WTC11 (cell line): ENCODE data around the gene SMNDC1. TPM values are rescaled to one million over a fixed set of nuclear protein-coding genes. Genes with fewer than 3 reads are reported as not detected.

Experiments used
- ATAC-seq: fragments of 200-7000 bp; cut with Tn5 transposase; 2 replicates; pipeline ENCODE4 v1.10.0; 2021; ENCODE audit warnings: mild to moderate bottlenecking, moderate library complexity
- CTCF ChIA-PET: fragments of 300-600 bp; sonication (Branson Sonifier 250); formaldehyde crosslinking; loops from one replicate; lab custom pipeline; 2021; ENCODE audit warnings: antibody characterized with exemption; lab: Charles Lee
- POLR2A ChIA-PET: fragments of 350-600 bp; sonication (Branson Sonifier 250); formaldehyde crosslinking; loops from one replicate; lab custom pipeline; 2021; ENCODE audit warnings: antibody characterized with exemption; lab: Charles Lee
- DNase-seq: peaks from one replicate; pipeline ENCODE4 v3.0.0; 2021; ENCODE audit warnings: low spot score
- H3K27ac Mint-ChIP-seq: 2 replicates; pipeline ENCODE4 v1.8.0; 2021; ENCODE audit warnings: mixed read lengths
- H3K27me3 Mint-ChIP-seq: 2 replicates; pipeline ENCODE4 v1.8.0; 2021; ENCODE audit warnings: low read depth, mild to moderate bottlenecking, moderate library complexity, mixed read lengths
- H3K36me3 Mint-ChIP-seq: 2 replicates; pipeline ENCODE4 v1.8.0; 2021; ENCODE audit warnings: mixed read lengths
- H3K4me1 Mint-ChIP-seq: 2 replicates; pipeline ENCODE4 v1.8.0; 2022; ENCODE audit warnings: mixed read lengths
- H3K4me3 Mint-ChIP-seq: 2 replicates; pipeline ENCODE4 v1.8.0; 2021; ENCODE audit warnings: mild to moderate bottlenecking, moderate library complexity, mixed read lengths
- H3K9me3 Mint-ChIP-seq: 2 replicates; pipeline ENCODE4 v1.8.0; 2021; ENCODE audit warnings: mixed read lengths
- E2F1 ChIP-seq: sonication (generic); formaldehyde crosslinking; IDR thresholded peaks from 2 replicates; pipeline ENCODE4 v1.8.0; 2022; ENCODE audit warnings: mild to moderate bottlenecking, missing genetic modification reagents
- SOX15 ChIP-seq: fragments of 250-450 bp; sonication (Bioruptor Pico); IDR thresholded peaks from 2 replicates; pipeline ENCODE4 v1.9.0; 2021; ENCODE audit warnings: mild to moderate bottlenecking
- TEAD4 ChIP-seq: sonication (generic); formaldehyde crosslinking; IDR thresholded peaks from 2 replicates; pipeline ENCODE4 v1.8.0; 2022; ENCODE audit warnings: mild to moderate bottlenecking, missing genetic modification reagents
- ZNF532 ChIP-seq: fragments of 250-450 bp; sonication (Bioruptor Pico); IDR thresholded peaks from 2 replicates; pipeline ENCODE4 v1.9.0; 2021; ENCODE audit warnings: mild to moderate bottlenecking, borderline replicate concordance
- total RNA-seq: library from RNA; stranded (reverse); gene quantifications from 3 replicates; pipeline ENCODE4 v1.2.3, GENCODE V29; 2021
- TF ChIP-seq, protein P1 (sequence below): sonication (generic); formaldehyde crosslinking; IDR thresholded peaks from 2 replicates; pipeline ENCODE4 v1.8.0; 2023; ENCODE audit warnings: missing genetic modification reagents
- TF ChIP-seq, protein P2 (sequence below): fragments of 250-450 bp; sonication (Bioruptor Pico); conservative IDR thresholded peaks from 2 replicates; pipeline ENCODE4 v1.9.0; 2021; ENCODE audit warnings: mild to moderate bottlenecking
- TF ChIP-seq, protein P3 (sequence below): sonication (generic); formaldehyde crosslinking; conservative IDR thresholded peaks from 2 replicates; pipeline ENCODE4 v1.8.1; 2023; ENCODE audit warnings: mild to moderate bottlenecking, low read depth, missing genetic modification reagents, moderate library complexity
- TF ChIP-seq, protein P4 (sequence below): fragments of 250-450 bp; sonication (Bioruptor Pico); IDR thresholded peaks from 2 replicates; pipeline ENCODE4 v1.9.0; 2021; ENCODE audit warnings: mild to moderate bottlenecking

The SMNDC1 gene
- total RNA-seq, 1 experiment from 2014 or later: 55.9 TPM

DNA sequence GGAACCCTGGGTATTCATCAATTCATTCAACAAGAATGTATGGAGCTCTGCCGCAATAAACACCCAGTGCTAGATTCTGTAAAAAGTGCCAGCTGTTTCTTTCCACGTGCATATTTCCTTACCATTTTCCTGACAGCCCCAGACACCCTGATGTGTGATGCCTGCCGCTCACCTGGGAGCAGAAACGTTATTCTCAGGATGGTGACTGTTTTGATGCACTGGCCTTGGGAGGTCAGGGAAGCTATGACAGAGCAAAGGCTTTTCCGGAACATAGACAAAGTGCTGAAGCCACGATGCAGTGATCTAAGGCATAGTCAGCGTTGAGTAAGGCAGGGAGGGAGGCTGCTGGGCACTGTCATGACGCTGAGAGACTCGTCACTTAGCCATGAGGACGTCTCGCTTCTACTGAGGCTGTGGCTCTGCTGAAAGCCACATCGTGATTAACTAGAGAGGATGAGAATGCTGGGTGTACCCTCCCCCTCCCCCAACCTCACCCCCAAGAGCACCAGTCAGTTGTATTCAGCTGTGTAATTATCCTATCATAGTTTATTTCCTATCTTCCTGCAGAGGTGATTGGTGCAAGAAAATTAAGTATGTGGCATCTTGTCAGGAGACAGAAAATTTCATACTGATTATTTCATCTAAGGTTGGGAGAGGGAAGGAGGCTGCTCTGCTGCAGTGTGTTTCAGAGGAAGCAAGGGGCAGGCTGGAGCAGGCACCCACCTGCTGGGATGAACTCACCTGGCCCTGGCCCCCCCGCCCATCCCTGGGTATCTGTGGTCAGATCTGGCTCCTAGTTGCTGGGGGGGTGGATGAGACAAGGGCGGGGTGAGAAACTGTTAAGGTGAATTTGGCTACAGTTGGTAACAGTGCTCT, 48.8 kb upstream of the SMNDC1 start:
- peak; percentile 38 for DNase-seq
- POLR2A ChIA-PET: interaction anchor here (0.7 kb wide), 1 partner anchor 145 kb away, joined by 3 read pairs; no protein-coding TSS in a partner anchor
- peak overlapping the region; percentile 38 for H3K4me3 Mint-ChIP-seq

More for the DNA sequence above, 48.8 kb upstream of the SMNDC1 start:
- peak; percentile 75 for ATAC-seq
- peaks cover 44% of the 10 kb centered on the region for H3K4me1 Mint-ChIP-seq
- H3K36me3 Mint-ChIP-seq: no peaks in the 10 kb centered on the region
- CTCF ChIA-PET: interaction anchor here (0.6 to 3.7 kb wide), 64 partner anchors 8 to 327 kb away, joined by 3 to 51 read pairs (median 4); partner anchors contain the start of genes MXI1 and SMNDC1
- H3K9me3 Mint-ChIP-seq: peaks cover 3% of the 10 kb centered on the region; the same call in 1 of the 2 replicates
- TF ChIP-seq, protein P1, sequence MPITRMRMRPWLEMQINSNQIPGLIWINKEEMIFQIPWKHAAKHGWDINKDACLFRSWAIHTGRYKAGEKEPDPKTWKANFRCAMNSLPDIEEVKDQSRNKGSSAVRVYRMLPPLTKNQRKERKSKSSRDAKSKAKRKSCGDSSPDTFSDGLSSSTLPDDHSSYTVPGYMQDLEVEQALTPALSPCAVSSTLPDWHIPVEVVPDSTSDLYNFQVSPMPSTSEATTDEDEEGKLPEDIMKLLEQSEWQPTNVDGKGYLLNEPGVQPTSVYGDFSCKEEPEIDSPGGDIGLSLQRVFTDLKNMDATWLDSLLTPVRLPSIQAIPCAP (CRISPR knock-in tag): no peak
- TF ChIP-seq TEAD4 (CRISPR knock-in tag) (no peak), ZNF532 (CRISPR knock-in tag) (no peak), E2F1 (CRISPR knock-in tag) (no peak), SOX15 (CRISPR knock-in tag) (no peak)
- TF ChIP-seq, protein P2, sequence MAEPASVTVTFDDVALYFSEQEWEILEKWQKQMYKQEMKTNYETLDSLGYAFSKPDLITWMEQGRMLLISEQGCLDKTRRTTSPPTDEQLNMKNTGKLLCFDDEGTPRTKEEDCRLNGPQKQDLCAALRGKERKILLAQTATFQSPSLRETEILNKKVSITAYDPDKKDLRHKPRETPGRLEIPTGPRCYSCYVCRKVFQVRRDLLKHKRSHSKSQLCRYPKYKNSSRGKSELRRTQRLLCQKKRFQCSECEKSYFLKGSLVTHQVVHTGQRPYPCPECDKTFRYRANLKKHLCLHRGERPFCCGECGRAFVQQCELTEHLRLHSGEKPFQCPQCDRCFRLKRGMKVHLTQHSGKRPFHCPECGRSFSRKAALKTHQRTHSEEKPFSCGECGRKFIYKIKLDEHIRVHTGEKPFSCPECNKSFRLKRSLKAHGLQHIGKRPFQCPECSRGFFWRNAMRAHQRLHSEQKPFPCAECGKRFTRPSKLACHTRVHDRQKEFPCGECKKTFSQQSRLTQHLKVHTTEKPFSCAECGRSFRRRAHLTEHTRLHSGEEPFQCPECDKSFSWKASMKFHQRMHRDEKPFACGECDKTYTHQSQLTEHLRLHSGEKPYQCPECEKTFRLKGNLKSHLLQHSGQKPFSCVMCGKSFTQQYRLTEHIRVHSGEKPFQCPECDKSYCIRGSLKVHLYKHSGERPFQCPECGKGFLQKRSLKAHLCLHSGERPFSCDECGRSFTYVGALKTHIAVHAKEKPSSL: no peak
- TF ChIP-seq, protein P3, sequence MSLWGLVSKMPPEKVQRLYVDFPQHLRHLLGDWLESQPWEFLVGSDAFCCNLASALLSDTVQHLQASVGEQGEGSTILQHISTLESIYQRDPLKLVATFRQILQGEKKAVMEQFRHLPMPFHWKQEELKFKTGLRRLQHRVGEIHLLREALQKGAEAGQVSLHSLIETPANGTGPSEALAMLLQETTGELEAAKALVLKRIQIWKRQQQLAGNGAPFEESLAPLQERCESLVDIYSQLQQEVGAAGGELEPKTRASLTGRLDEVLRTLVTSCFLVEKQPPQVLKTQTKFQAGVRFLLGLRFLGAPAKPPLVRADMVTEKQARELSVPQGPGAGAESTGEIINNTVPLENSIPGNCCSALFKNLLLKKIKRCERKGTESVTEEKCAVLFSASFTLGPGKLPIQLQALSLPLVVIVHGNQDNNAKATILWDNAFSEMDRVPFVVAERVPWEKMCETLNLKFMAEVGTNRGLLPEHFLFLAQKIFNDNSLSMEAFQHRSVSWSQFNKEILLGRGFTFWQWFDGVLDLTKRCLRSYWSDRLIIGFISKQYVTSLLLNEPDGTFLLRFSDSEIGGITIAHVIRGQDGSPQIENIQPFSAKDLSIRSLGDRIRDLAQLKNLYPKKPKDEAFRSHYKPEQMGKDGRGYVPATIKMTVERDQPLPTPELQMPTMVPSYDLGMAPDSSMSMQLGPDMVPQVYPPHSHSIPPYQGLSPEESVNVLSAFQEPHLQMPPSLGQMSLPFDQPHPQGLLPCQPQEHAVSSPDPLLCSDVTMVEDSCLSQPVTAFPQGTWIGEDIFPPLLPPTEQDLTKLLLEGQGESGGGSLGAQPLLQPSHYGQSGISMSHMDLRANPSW (CRISPR knock-in tag): no peak
- TF ChIP-seq, protein P4, sequence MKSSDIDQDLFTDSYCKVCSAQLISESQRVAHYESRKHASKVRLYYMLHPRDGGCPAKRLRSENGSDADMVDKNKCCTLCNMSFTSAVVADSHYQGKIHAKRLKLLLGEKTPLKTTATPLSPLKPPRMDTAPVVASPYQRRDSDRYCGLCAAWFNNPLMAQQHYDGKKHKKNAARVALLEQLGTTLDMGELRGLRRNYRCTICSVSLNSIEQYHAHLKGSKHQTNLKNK (CRISPR knock-in tag): no peak
- TF ChIP-seq, all 79 proteins: peak for 0
- no peaks in the 10 kb centered on the region for H3K27me3 Mint-ChIP-seq
- H3K27ac Mint-ChIP-seq: no peak overlapping the region
